Measurements from ENCODE around the gene NEMP1. TPM values are rescaled to one million over a fixed set of nuclear protein-coding genes. Genes with fewer than 3 reads are reported as not detected.

The NEMP1 gene
- total RNA-seq, 1 donor from 2014 or later = 27.6 TPM

DNA sequence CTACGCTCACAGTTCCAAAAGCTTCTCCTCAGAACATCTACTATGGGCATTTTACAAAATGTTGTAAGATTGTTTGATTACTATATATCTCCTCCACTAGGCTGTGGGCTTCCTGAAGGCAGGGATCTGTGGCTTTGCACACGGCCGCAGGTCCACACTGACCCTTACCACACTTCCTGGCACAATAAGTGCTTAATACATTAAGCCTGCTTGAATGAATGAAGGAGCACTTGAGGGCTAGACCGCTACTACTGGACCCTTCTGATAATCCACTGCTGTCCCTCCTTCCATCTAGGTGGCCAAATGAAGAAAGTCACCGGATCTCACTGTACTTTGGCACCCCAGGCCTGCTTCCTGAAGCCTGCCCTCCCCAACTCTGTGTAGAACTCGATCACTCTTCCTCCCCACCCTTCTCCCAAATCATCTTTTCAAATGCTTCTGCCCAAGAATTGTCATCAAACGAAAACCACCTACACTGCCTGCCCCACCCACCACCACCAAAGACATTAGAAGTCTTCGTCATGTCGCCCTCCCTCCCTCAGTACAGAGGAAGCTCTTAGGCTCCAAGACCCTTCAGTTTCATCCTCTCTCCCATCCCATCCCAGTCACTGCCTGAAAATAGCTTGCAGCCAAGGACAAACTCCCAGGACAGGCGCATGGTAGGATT, 71.6 kb downstream of the NEMP1 start:
- Mint-ChIP-seq H3K4me3 (peak overlapping the region; percentile 83), H3K27me3 (no peaks in the 10 kb centered on the region), H3K27ac (peak overlapping the region; percentile 82), H3K9me3 (no peaks in the 10 kb centered on the region), H3K4me1 (peaks cover 35% of the 10 kb centered on the region), H3K36me3 (ENCODE audit: low read depth) (peaks cover 28% of the 10 kb centered on the region)
- ATAC-seq (ENCODE audit: low read depth) (no peak), DNase-seq (no peak)
- intact Hi-C loops (cut with micrococcal nuclease) = loop anchor here (2.0 to 5.0 kb wide), 3 partner anchors 20 to 250 kb away; no protein-coding TSS in a partner anchor
- TF ChIP-seq, protein P1, sequence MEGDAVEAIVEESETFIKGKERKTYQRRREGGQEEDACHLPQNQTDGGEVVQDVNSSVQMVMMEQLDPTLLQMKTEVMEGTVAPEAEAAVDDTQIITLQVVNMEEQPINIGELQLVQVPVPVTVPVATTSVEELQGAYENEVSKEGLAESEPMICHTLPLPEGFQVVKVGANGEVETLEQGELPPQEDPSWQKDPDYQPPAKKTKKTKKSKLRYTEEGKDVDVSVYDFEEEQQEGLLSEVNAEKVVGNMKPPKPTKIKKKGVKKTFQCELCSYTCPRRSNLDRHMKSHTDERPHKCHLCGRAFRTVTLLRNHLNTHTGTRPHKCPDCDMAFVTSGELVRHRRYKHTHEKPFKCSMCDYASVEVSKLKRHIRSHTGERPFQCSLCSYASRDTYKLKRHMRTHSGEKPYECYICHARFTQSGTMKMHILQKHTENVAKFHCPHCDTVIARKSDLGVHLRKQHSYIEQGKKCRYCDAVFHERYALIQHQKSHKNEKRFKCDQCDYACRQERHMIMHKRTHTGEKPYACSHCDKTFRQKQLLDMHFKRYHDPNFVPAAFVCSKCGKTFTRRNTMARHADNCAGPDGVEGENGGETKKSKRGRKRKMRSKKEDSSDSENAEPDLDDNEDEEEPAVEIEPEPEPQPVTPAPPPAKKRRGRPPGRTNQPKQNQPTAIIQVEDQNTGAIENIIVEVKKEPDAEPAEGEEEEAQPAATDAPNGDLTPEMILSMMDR (IDR thresholded peaks at IDR 0.05) = no peak
- ChIA-PET CTCF (interaction anchor here (1.1 to 9.6 kb wide), 5 partner anchors 9 to 105 kb away, joined by 3 to 89 read pairs (median 12); partner anchors contain the start of genes STAT6 and TAC3), POLR2A (interaction anchor here (0.6 to 2.7 kb wide), 3 partner anchors 104 to 108 kb away, joined by 3 to 26 read pairs (median 3); partner anchors contain the start of gene STAT6)

DNA sequence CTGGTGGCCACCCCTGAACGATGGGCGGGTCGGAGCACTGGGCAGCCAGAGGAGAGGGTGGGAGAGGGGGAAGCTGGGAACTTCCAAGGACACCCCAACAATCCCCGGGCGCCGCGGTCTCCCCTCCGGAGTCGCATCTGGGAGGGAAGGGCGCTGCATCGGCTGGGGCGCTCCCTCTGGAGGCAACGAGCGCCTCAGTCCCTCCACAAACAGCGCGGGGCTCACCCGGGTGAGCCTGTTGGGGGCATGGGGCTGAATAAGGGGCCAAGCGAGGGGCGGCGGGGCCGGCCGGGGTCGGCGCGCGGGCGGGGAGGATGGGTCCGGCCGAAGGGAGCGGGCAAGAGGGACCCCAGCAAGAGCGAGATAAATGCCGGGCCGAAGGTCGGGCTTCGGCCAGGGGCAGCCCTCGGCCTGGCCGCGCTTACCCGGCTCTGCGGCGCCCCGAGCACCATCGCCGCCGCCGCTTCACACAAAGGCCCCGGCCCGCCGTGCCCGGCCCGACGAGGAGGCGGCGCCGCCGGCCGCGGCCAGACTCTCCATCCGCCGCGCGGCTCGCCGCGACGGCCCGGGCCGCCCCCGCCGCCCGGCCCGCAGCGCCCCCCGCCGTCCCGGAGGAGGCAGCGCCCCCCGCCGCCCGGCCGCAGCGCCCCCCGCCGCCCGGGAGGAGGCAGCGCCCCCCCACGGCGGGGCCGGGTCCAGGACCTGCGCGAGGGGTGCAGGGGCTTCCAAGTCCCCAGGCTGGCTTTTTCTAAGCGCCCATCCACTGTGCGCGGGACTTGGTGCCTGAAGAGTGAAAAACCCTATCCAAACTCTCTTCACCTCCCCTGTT, 72.4 kb downstream of the NEMP1 start, which contains the start of gene ZBTB39:
ZBTB39 (minus strand) TSS at position 567 of the 829 bp plus-strand sequence. CDS start 1,629 bp downstream, outside the sequence.
- ChIA-PET CTCF (interaction anchor here (1.1 to 9.6 kb wide), 4 partner anchors 10 to 106 kb away, joined by 3 to 89 read pairs (median 20); partner anchors contain the start of genes STAT6 and TAC3), POLR2A (interaction anchor here (2.7 to 3.8 kb wide), 2 partner anchors 105 to 106 kb away, joined by 26 to 30 read pairs; partner anchors contain the start of gene STAT6)
- DNase-seq (peak; percentile 81), ATAC-seq (ENCODE audit: low read depth) (peak; percentile 93)
- peak within 1 kb of the TSS; percentile 90 for H3K4me3 Mint-ChIP-seq
- peaks cover 35% of the 10 kb centered on the region for H3K4me1 Mint-ChIP-seq
- intact Hi-C loops (cut with micrococcal nuclease) = loop anchor here (2.0 to 5.0 kb wide), 3 partner anchors 19 to 249 kb away; no protein-coding TSS in a partner anchor
- H3K27me3 Mint-ChIP-seq = no peaks in the 10 kb centered on the region
- peak within 1 kb of the TSS; percentile 82 for H3K27ac Mint-ChIP-seq
- TF ChIP-seq, protein P1 (IDR thresholded peaks at IDR 0.05) = no peak
- peaks cover 36% of the 10 kb centered on the region for H3K36me3 Mint-ChIP-seq (ENCODE audit: low read depth)
- H3K9me3 Mint-ChIP-seq = no peaks in the 10 kb centered on the region

Other genes with a start within 250 kb of the NEMP1 start
- gene SDR9C7, start 144.4 kb downstream of the NEMP1 start, total RNA-seq = not detected in 2 replicates
- gene RDH16, start 121.2 kb downstream of the NEMP1 start, total RNA-seq = 0.47 and 0.76 TPM in 2 replicates
- 12.6 and 13.3 TPM in 2 replicates for gene ZBTB39, start 72.2 kb downstream of the NEMP1 start, total RNA-seq
- not detected in 2 replicates for gene TAC3, start 62.3 kb downstream of the NEMP1 start, total RNA-seq
- gene MYO1A, start 28.7 kb downstream of the NEMP1 start, total RNA-seq = 0.39 and 0.71 TPM in 2 replicates
- 20.4 and 22.1 TPM in 2 replicates for gene NAB2, start 10.3 kb upstream of the NEMP1 start, total RNA-seq
- gene STAT6, start 32.6 kb upstream of the NEMP1 start, total RNA-seq = 635 and 745 TPM in 2 replicates
- 0.56 and 0.95 TPM in 2 replicates for gene LRP1, start 49.7 kb upstream of the NEMP1 start, total RNA-seq
- not detected in 2 replicates for gene LRP1-AS, start 68.8 kb upstream of the NEMP1 start, total RNA-seq
- gene NXPH4, start 138.0 kb upstream of the NEMP1 start, total RNA-seq = 3.4 and 3.5 TPM in 2 replicates
- gene SHMT2, start 150.9 kb upstream of the NEMP1 start, total RNA-seq = 268 and 270 TPM in 2 replicates
- 4.6 and 5.5 TPM in 2 replicates for gene STAC3, start 172.4 kb upstream of the NEMP1 start, total RNA-seq

Data from activated B cell treated with CpG ODN at 0.5 μM for 24 hours (primary cell).